Measurements from ENCODE around the gene PTPRK.

PTPRK gene

DNA sequence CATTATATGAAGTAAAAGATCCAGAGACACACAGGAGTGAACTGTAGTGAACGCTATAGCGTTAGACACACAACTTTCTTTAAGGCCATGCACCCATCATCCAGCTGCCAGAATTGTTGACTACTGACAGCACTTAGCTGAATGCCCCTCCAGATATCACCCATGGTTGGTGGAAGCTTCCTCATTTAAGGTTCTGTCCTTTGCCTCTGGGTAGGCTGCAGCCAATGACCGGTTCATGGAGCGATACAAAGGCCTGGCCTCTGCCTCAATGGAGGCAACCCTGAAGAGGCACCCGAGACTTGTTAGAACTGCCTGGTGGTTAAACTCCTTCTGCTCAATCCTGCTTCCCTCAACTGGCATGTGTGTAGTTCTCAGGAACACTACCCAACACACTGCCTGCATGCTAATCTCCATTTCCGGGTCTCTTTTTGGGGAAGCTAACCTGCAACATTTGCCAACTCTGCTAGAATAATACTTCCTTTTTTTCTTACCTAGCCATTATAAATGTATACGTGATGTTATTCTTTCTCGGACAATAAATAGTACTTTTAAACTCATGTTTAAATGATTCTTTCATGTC is 569.7 kb downstream of the PTPRK start:
- Histone ChIP-seq H3K79me1 (ENCODE audit: low read length) (no peaks in the 10 kb centered on the region), H3K4me3 (ENCODE audit: low read depth, low read length) (no peak overlapping the region), H3K23ac (ENCODE audit: low read length) (no peak overlapping the region), H2AFZ (ENCODE audit: insufficient read depth, low read length, poor library complexity) (no peak overlapping the region), H3K36me3 (ENCODE audit: control insufficient read depth in 1 of 2, insufficient read depth in 2 of 2, low read length in 2 of 2) (no peaks in the 10 kb centered on the region), H3K4me1 (ENCODE audit: control insufficient read depth in 1 of 2, insufficient read depth in 2 of 2, low read length in 2 of 2) (peaks cover 0 to 5% of the 10 kb centered on the region in 2 experiments), H3K79me2 (ENCODE audit: control insufficient read depth, insufficient read depth, low read length, poor library complexity) (no peaks in the 10 kb centered on the region), H3K4ac (ENCODE audit: low read depth, low read length) (no peak overlapping the region), H4K12ac (ENCODE audit: low read depth, low read length) (no peak overlapping the region), H3K27ac (ENCODE audit: low read depth, low read length) (no peak overlapping the region), H4K91ac (ENCODE audit: low read depth, low read length) (no peak overlapping the region), H3K9me3 (ENCODE audit: insufficient read depth, low read depth, low read length) (no peaks in the 10 kb centered on the region), H3K14ac (ENCODE audit: low read length) (no peak overlapping the region), H2BK120ac (ENCODE audit: insufficient read depth, low read length, poor library complexity) (no peak overlapping the region), H2BK5ac (ENCODE audit: low read depth, low read length, poor library complexity) (no peak overlapping the region), H3K9ac (ENCODE audit: low read length) (no peak overlapping the region), H3K4me2 (ENCODE audit: low read length) (no peak overlapping the region), H3K18ac (ENCODE audit: low read length) (no peak overlapping the region), H2BK12ac (ENCODE audit: low read length) (no peak overlapping the region), H2AK5ac (ENCODE audit: low read length) (no peak overlapping the region), H4K8ac (ENCODE audit: low read depth, low read length) (no peak overlapping the region), H3K27me3 (ENCODE audit: insufficient read depth, low read length) (no peaks in the 10 kb centered on the region)
- no peak for DNase-seq
- WGBS (ENCODE audit: extremely low coverage, insufficient coverage, insufficient read length): no CpG with 5 or more reads among the region's 8 CpGs

DNA sequence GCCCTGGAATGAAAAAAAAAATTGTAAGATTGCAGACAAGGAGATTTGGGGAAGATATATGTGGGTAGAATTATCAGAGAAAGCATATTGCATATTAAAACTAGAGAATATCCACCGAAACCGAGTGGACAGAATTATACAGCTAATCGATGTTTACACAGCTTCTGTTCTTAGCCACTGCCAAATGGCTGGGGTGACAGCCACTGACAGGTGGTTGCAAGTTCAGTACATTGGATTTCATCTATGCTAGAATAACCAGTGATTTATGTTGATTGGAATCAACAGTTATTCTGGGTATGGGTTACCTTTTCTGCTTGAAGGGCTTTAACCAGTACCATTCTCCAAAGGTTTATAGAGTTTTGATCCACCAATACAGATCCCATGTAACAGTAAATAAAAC is 571.1 kb downstream of the PTPRK start:
- no peaks in the 10 kb centered on the region for H3K36me3 ChIP-seq (ENCODE audit: control insufficient read depth in 1 of 2, insufficient read depth in 2 of 2, low read length in 2 of 2)
- H4K12ac ChIP-seq (ENCODE audit: low read depth, low read length): no peak overlapping the region
- H3K4me1 ChIP-seq (ENCODE audit: control insufficient read depth in 1 of 2, insufficient read depth in 2 of 2, low read length in 2 of 2): peaks cover 0 to 2% of the 10 kb centered on the region in 2 experiments
- no peak overlapping the region for H4K91ac ChIP-seq (ENCODE audit: low read depth, low read length)
- no peak overlapping the region for H2BK120ac ChIP-seq (ENCODE audit: insufficient read depth, low read length, poor library complexity)
- H3K4ac ChIP-seq (ENCODE audit: low read depth, low read length): no peak overlapping the region
- no peak for DNase-seq
- H2AK5ac ChIP-seq (ENCODE audit: low read length): no peak overlapping the region
- no CpG with 5 or more reads among the region's 3 CpGs for WGBS (ENCODE audit: extremely low coverage, insufficient coverage, insufficient read length)
- no peak overlapping the region for H2AFZ ChIP-seq (ENCODE audit: insufficient read depth, low read length, poor library complexity)
- no peak overlapping the region for H4K8ac ChIP-seq (ENCODE audit: low read depth, low read length)
- no peak overlapping the region for H3K18ac ChIP-seq (ENCODE audit: low read length)
- no peak overlapping the region for H3K23ac ChIP-seq (ENCODE audit: low read length)
- no peak overlapping the region for H3K27ac ChIP-seq (ENCODE audit: low read depth, low read length)
- no peaks in the 10 kb centered on the region for H3K79me1 ChIP-seq (ENCODE audit: low read length)
- H3K9ac ChIP-seq (ENCODE audit: low read length): no peak overlapping the region
- H3K14ac ChIP-seq (ENCODE audit: low read length): no peak overlapping the region
- no peak overlapping the region for H3K4me3 ChIP-seq (ENCODE audit: low read depth, low read length)
- no peaks in the 10 kb centered on the region for H3K9me3 ChIP-seq (ENCODE audit: insufficient read depth, low read depth, low read length)
- H3K27me3 ChIP-seq (ENCODE audit: insufficient read depth, low read length): no peaks in the 10 kb centered on the region
- H3K79me2 ChIP-seq (ENCODE audit: control insufficient read depth, insufficient read depth, low read length, poor library complexity): no peaks in the 10 kb centered on the region
- H2BK5ac ChIP-seq (ENCODE audit: low read depth, low read length, poor library complexity): no peak overlapping the region
- H3K4me2 ChIP-seq (ENCODE audit: low read length): no peak overlapping the region
- no peak overlapping the region for H2BK12ac ChIP-seq (ENCODE audit: low read length)

DNA sequence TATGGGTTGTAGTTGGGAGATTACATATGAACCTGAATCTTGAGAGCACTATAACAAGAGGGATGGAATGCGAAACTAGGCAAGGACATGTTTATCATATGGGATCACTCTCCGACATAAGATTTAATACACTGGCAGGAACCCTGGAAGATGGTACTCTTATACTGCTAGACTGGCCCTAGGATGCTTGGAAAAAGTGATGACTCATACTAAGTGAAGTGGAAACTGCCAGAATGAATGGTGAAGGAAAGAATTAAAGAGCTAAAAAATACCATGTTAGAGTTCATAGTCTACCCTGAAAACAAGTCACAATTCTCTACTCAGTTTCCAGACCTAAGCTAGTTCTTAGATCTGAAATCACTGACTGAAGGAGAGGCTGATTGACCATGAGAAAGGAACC is 574.0 kb downstream of the PTPRK start:
- DNase-seq: no peak
- Histone ChIP-seq H3K18ac (ENCODE audit: low read length) (no peak overlapping the region), H3K14ac (ENCODE audit: low read length) (no peak overlapping the region), H2AFZ (ENCODE audit: insufficient read depth, low read length, poor library complexity) (no peak overlapping the region), H3K4ac (ENCODE audit: low read depth, low read length) (no peak overlapping the region), H3K27ac (ENCODE audit: low read depth, low read length) (no peak overlapping the region), H3K9me3 (ENCODE audit: insufficient read depth, low read depth, low read length) (no peaks in the 10 kb centered on the region), H2AK5ac (ENCODE audit: low read length) (no peak overlapping the region), H3K4me1 (ENCODE audit: control insufficient read depth in 1 of 2, insufficient read depth in 2 of 2, low read length in 2 of 2) (no peaks in the 10 kb centered on the region), H3K79me2 (ENCODE audit: control insufficient read depth, insufficient read depth, low read length, poor library complexity) (no peaks in the 10 kb centered on the region), H2BK120ac (ENCODE audit: insufficient read depth, low read length, poor library complexity) (no peak overlapping the region), H3K4me2 (ENCODE audit: low read length) (no peak overlapping the region), H2BK5ac (ENCODE audit: low read depth, low read length, poor library complexity) (no peak overlapping the region), H3K27me3 (ENCODE audit: insufficient read depth, low read length) (no peaks in the 10 kb centered on the region), H4K12ac (ENCODE audit: low read depth, low read length) (no peak overlapping the region), H3K4me3 (ENCODE audit: low read depth, low read length) (no peak overlapping the region), H4K91ac (ENCODE audit: low read depth, low read length) (no peak overlapping the region), H2BK12ac (ENCODE audit: low read length) (no peak overlapping the region), H3K79me1 (ENCODE audit: low read length) (no peaks in the 10 kb centered on the region), H3K23ac (ENCODE audit: low read length) (no peak overlapping the region), H3K9ac (ENCODE audit: low read length) (no peak overlapping the region), H4K8ac (ENCODE audit: low read depth, low read length) (no peak overlapping the region), H3K36me3 (ENCODE audit: control insufficient read depth in 1 of 2, insufficient read depth in 2 of 2, low read length in 2 of 2) (no peaks in the 10 kb centered on the region)
- no CpG with 5 or more reads among the region's 2 CpGs for WGBS (ENCODE audit: extremely low coverage, insufficient coverage, insufficient read length)

DNA sequence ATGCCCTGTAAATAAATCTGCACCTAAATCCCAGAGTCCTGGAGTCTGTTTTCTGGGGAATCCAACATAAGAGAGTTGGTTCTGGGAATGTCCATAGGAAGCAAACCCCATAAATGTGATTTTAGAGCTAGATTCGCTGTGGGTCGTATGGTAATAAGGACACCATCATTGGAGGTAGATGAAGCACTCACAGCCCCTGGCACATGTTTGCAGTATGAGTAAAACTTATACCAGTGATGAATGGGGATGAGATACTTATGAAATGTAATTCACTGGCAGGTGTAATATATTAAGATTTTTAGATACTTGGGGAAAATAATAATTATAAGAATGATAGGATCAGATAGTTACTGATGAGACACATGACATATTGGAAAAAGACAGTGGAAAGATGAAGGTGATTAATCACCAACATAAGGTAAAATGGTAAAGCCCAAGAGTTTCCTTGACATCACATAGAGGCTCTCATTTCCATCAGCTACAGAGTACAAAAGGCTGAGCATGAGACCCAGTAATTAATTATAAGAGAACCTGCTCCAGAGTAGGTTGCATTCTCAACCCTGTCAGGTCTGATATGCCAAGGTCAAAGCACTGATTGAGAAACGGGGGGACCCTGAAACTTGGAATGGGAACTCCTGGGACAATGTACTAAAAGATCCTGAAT is 574.8 kb downstream of the PTPRK start:
- H2BK12ac ChIP-seq (ENCODE audit: low read length): no peak overlapping the region
- no peak overlapping the region for H3K14ac ChIP-seq (ENCODE audit: low read length)
- H4K91ac ChIP-seq (ENCODE audit: low read depth, low read length): no peak overlapping the region
- no peaks in the 10 kb centered on the region for H3K4me1 ChIP-seq (ENCODE audit: control insufficient read depth in 1 of 2, insufficient read depth in 2 of 2, low read length in 2 of 2)
- no peak overlapping the region for H3K27ac ChIP-seq (ENCODE audit: low read depth, low read length)
- H2BK5ac ChIP-seq (ENCODE audit: low read depth, low read length, poor library complexity): no peak overlapping the region
- H2AFZ ChIP-seq (ENCODE audit: insufficient read depth, low read length, poor library complexity): no peak overlapping the region
- H3K27me3 ChIP-seq (ENCODE audit: insufficient read depth, low read length): no peaks in the 10 kb centered on the region
- no peaks in the 10 kb centered on the region for H3K36me3 ChIP-seq (ENCODE audit: control insufficient read depth in 1 of 2, insufficient read depth in 2 of 2, low read length in 2 of 2)
- H4K8ac ChIP-seq (ENCODE audit: low read depth, low read length): no peak overlapping the region
- H3K18ac ChIP-seq (ENCODE audit: low read length): no peak overlapping the region
- no peak overlapping the region for H3K4me2 ChIP-seq (ENCODE audit: low read length)
- H4K12ac ChIP-seq (ENCODE audit: low read depth, low read length): no peak overlapping the region
- no CpG with 5 or more reads among the region's 3 CpGs for WGBS (ENCODE audit: extremely low coverage, insufficient coverage, insufficient read length)
- no peak overlapping the region for H2AK5ac ChIP-seq (ENCODE audit: low read length)
- no peaks in the 10 kb centered on the region for H3K9me3 ChIP-seq (ENCODE audit: insufficient read depth, low read depth, low read length)
- no peak overlapping the region for H3K23ac ChIP-seq (ENCODE audit: low read length)
- no peak overlapping the region for H3K4ac ChIP-seq (ENCODE audit: low read depth, low read length)
- no peak overlapping the region for H2BK120ac ChIP-seq (ENCODE audit: insufficient read depth, low read length, poor library complexity)
- DNase-seq: no peak
- H3K9ac ChIP-seq (ENCODE audit: low read length): no peak overlapping the region
- H3K4me3 ChIP-seq (ENCODE audit: low read depth, low read length): no peak overlapping the region
- no peaks in the 10 kb centered on the region for H3K79me2 ChIP-seq (ENCODE audit: control insufficient read depth, insufficient read depth, low read length, poor library complexity)
- H3K79me1 ChIP-seq (ENCODE audit: low read length): no peaks in the 10 kb centered on the region
